ENCODE results near the gene ARPP19.

Gene ARPP19

GRCh38 chr15:52511084-52511483, 57.7 kb downstream of the ARPP19 start:
- no peak for DNase-seq

- no peak for DNase-seq
Observed at GRCh38 chr15:52509500-52510245, 59.2 kb downstream of the ARPP19 start.

GRCh38 chr15:52506549-52506948, 62.3 kb downstream of the ARPP19 start:
- no peak for DNase-seq

- no peak for DNase-seq
Observed at GRCh38 chr15:52505151-52505550, 63.7 kb downstream of the ARPP19 start.

GRCh38 chr15:52503788-52504496, 64.9 kb downstream of the ARPP19 start:
- DNase-seq = no peak

GRCh38 chr15:52502608-52503007, 66.2 kb downstream of the ARPP19 start:
- no peak for DNase-seq

- no peak for DNase-seq
Observed at GRCh38 chr15:52499506-52499905, 69.3 kb downstream of the ARPP19 start.

- DNase-seq = no peak
Observed at GRCh38 chr15:52498706-52499105, 70.1 kb downstream of the ARPP19 start.

Measured in NCI-H1417 (cell line).